Keratinocyte (primary cell): ENCODE results near the gene RBM10.

Experiments used
- EZH2 ChIP-seq: IDR thresholded peaks from one replicate; pipeline ENCODE4 v1.6.1; 2012; ENCODE audit warnings: inconsistent platforms, mild to moderate bottlenecking, low read length, moderate library complexity
- TF ChIP-seq, protein P1 (sequence below), 3 experiments: IDR thresholded peaks in 1 of 3; conservative IDR thresholded peaks in 1 of 3; optimal IDR thresholded peaks in 1 of 3; 2 replicates in 2 of 3; 3 replicates in 1 of 3; pipeline versions ENCODE3 to v1.5.1; 2011; ENCODE audit warnings: low read length in 3 of 3, mild to moderate bottlenecking in 3 of 3, moderate library complexity in 2 of 3, control low read depth in 1 of 3, inconsistent platforms in 1 of 3; ENCODE audit not compliant: insufficient read depth in 2 of 3; ENCODE audit errors: extremely low read depth in 1 of 3

DNA sequence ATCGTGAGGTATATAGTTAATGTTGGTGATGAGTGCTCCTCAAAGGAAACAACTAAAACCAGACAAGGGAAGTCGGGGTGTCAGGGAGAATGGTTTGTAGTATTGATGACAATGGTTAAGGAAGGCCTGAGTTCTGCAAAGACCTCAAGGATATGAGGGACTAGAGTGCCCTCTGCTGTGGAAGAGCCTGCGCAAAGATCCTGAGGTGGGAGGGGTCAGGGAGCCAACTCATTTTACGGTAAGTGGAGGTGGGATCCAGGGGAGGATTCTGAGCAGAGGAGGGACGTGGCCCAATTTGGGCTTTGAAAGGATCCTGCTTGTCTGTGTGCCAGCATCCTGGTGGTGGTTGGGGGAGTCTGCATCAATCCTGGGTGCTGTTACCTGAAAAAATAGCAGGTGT, 59.9 kb downstream of the RBM10 start:
- TF ChIP-seq, protein P1, sequence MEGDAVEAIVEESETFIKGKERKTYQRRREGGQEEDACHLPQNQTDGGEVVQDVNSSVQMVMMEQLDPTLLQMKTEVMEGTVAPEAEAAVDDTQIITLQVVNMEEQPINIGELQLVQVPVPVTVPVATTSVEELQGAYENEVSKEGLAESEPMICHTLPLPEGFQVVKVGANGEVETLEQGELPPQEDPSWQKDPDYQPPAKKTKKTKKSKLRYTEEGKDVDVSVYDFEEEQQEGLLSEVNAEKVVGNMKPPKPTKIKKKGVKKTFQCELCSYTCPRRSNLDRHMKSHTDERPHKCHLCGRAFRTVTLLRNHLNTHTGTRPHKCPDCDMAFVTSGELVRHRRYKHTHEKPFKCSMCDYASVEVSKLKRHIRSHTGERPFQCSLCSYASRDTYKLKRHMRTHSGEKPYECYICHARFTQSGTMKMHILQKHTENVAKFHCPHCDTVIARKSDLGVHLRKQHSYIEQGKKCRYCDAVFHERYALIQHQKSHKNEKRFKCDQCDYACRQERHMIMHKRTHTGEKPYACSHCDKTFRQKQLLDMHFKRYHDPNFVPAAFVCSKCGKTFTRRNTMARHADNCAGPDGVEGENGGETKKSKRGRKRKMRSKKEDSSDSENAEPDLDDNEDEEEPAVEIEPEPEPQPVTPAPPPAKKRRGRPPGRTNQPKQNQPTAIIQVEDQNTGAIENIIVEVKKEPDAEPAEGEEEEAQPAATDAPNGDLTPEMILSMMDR (optimal IDR thresholded peaks at IDR 0.05 in 1 of 3, IDR thresholded peaks at IDR 0.05 in 1 of 3, conservative IDR thresholded peaks at IDR 0.05 in 1 of 3; ENCODE audit: extremely low read depth in 1 of 3, insufficient read depth in 2 of 3, low read length in 3 of 3), result no peak
- no peak for TF ChIP-seq EZH2
